IPS-20b (cell line): ENCODE results near the gene MOG.

Experiments
- H3K27ac ChIP-seq: one replicate; pipeline ENCODE4 v1.5.1; 2013; ENCODE audit warnings: low read length
- H3K27me3 ChIP-seq: 2 replicates; pipeline ENCODE4 v1.6.1; 2013; ENCODE audit warnings: mild to moderate bottlenecking, low read length, inconsistent platforms; ENCODE audit not compliant: insufficient read depth
- H3K36me3 ChIP-seq: 2 replicates; pipeline ENCODE4 v1.6.1; 2013; ENCODE audit warnings: low read depth, mild to moderate bottlenecking, inconsistent platforms, low read length, moderate library complexity; ENCODE audit not compliant: insufficient read depth
- H3K4me1 ChIP-seq: 2 replicates; pipeline ENCODE4 v1.6.1; 2013; ENCODE audit warnings: mild to moderate bottlenecking, control low read depth, inconsistent platforms, low read length, moderate library complexity; ENCODE audit not compliant: insufficient read depth
- H3K4me3 ChIP-seq: 2 replicates; pipeline ENCODE4 v1.5.1; 2013; ENCODE audit warnings: mild to moderate bottlenecking, low read length, inconsistent platforms
- H3K9ac ChIP-seq: 2 replicates; pipeline ENCODE4 v1.6.1; 2013; ENCODE audit warnings: low read depth, mild to moderate bottlenecking, inconsistent platforms, low read length, moderate library complexity
- H3K9me3 ChIP-seq: 2 replicates; pipeline ENCODE4 v1.6.1; 2013; ENCODE audit warnings: mild to moderate bottlenecking, low read depth, low read length, inconsistent platforms; ENCODE audit not compliant: insufficient read depth

Gene MOG

DNA sequence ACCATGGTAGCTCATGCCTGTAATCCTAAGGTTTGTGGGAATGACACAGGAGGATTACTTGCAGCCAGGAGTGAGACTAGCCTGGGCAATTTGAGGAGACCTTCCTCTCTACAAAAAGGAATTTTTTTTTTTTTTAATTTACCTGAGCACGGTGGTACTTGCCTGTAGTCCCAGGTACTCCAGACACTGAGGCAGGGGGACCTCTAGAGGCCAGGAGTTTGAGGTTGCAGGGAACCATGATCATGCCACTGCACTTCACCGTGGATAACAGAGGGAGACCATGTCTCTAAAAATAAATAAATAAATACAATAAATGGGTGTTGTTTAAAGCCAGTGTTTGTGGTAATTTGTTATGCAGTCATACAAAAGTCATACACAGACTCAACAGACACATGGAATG is 64.0 kb downstream of the MOG start:
- no peaks in the 10 kb centered on the region for H3K9me3 ChIP-seq
- H3K9ac ChIP-seq = no peak overlapping the region
- H3K27ac ChIP-seq = no peak overlapping the region
- no peak overlapping the region for H3K4me3 ChIP-seq
- H3K4me1 ChIP-seq = no peaks in the 10 kb centered on the region
- H3K27me3 ChIP-seq = peaks cover 52% of the 10 kb centered on the region
- H3K36me3 ChIP-seq = no peaks in the 10 kb centered on the region
